ENCODE results near the gene RBM38. TPM values are rescaled to one million over a fixed set of nuclear protein-coding genes. Genes with fewer than 3 reads are reported as not detected.

RBM38 gene
- total RNA-seq (10 to 100 TPM; 20.0 to 77.6 (median 39.3) TPM), polyA plus RNA-seq (10 to 100 TPM in 1 of 2 donors, 1 to 10 TPM in 1; 6.3 to 36.6 TPM)
- long read RNA-seq, donor 1, transcript RBM38-203 (4 exons, 2,382 nt): major isoform, 9 of 89 reads
- long read RNA-seq, donor 1, transcript RBM38-205 (3 exons, 686 nt): minor isoform, 5 of 89 reads
- long read RNA-seq, donor 1, partial matches to known transcripts: 23 of 89 reads
- long read RNA-seq, donor 1, other reads (novel, unspliced or antisense): 51 of 89 reads
- long read RNA-seq, donor 2, transcript RBM38-203 (4 exons, 2,382 nt): major isoform, 23 of 37 reads
- long read RNA-seq, donor 2, partial matches to known transcripts: 13 of 37 reads
- long read RNA-seq, donor 2, other reads (novel, unspliced or antisense): 0 of 37 reads
- long read RNA-seq, donor 3, transcript RBM38-203 (4 exons, 2,382 nt): major isoform, 54 of 143 reads
- long read RNA-seq, donor 3, transcript RBM38-205 (3 exons, 686 nt): minor isoform, 16 of 143 reads
- long read RNA-seq, donor 3, partial matches to known transcripts: 11 of 143 reads
- long read RNA-seq, donor 3, other reads (novel, unspliced or antisense): 61 of 143 reads

DNA sequence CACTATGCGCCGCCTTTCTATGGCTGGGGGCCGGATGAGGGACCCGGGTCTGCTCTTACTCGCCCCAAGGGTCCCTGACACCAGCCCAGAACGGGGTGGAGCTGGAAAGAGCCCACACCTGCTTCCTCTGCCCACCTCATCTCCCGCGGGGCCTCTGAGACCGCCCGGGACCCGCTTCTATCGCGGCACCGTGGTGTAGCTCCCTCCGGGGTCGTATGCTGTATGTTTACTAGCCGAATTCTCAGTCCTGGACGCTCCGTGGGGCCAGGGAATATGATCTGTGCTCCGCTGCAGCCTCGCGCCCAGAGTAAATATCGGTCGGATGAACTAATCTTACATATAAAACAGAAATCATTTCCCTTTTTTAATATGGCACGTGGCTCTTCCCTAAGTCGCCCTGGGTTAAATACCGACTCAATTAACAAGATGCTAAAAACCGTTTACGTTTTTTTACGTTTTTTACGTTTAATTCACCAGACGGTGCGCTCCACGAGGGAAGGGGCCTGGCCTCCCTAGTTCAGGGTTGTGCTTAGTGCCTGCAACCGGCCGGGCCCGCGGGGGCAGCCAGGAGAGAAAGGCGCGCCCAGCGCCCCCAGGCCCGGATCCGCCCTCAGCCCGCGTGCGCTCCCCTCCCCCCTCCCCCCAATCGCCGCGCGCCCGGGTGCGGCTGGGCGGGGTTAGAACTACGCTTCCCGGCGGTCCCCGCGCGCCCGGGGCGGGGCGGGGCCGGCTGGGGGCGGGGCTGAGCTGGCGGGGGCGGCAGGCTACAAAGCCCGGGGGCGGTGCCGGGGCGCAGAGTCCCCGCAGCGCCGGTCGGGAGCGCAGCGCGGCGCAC lies at the start of gene RBM38:
Gene RBM38, plus strand, starts transcription at position 793 of the 835 bp plus-strand sequence. CDS start 186 bp downstream, outside the sequence.
- WGBS, 3 donors: 25 to 49% (median 41%) methylated on average over 45 to 78 of the region's 78 CpGs
- DNase-seq: peak; percentile 70 to 83 (median 81)
- Histone ChIP-seq H3K27ac (peak within 1 kb of the TSS; percentile 65 to 84), H3K4me3 (peak within 1 kb of the TSS; percentile 85), H3K9me3 (no peaks in the 10 kb centered on the region), H3K4me1 (ENCODE audit: insufficient read depth) (peaks cover 23% of the 10 kb centered on the region), H3K27me3 (no peaks in the 10 kb centered on the region), H3K36me3 (no peaks in the 10 kb centered on the region)
- intact Hi-C loops (cut with DNase I): loop anchor here in 2 of 4 donors (2.0 to 10.0 kb wide), 2 partner anchors 50 to 204 kb away; no protein-coding TSS in a partner anchor
- TF ChIP-seq, protein P1, sequence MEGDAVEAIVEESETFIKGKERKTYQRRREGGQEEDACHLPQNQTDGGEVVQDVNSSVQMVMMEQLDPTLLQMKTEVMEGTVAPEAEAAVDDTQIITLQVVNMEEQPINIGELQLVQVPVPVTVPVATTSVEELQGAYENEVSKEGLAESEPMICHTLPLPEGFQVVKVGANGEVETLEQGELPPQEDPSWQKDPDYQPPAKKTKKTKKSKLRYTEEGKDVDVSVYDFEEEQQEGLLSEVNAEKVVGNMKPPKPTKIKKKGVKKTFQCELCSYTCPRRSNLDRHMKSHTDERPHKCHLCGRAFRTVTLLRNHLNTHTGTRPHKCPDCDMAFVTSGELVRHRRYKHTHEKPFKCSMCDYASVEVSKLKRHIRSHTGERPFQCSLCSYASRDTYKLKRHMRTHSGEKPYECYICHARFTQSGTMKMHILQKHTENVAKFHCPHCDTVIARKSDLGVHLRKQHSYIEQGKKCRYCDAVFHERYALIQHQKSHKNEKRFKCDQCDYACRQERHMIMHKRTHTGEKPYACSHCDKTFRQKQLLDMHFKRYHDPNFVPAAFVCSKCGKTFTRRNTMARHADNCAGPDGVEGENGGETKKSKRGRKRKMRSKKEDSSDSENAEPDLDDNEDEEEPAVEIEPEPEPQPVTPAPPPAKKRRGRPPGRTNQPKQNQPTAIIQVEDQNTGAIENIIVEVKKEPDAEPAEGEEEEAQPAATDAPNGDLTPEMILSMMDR (IDR thresholded peaks at IDR 0.05): no peak
- TF ChIP-seq EP300 (IDR thresholded peaks at IDR 0.05): no peak
- no peak for TF ChIP-seq POLR2A (IDR thresholded peaks at IDR 0.05)

DNA sequence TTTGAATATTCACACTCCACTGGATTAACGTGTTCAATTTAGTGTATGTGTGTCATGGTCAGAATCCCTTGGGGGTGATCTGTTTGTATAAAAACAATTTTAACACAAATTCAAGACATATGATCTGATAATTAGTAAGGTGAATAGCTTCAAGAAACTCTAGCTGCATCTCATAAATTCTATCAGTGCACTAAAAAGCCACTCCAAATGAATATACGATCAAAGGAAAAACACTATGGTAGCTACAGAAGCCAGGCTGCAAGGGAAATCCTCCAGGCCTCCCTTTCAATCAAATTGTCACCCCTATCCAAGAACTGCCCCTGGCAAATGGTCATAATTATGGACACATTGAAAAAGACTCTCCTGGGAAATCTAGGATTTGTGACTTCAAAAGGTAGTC lies 49.5 kb upstream of the RBM38 start:
- Histone ChIP-seq H3K4me1 (ENCODE audit: insufficient read depth) (no peaks in the 10 kb centered on the region), H3K4me3 (no peak overlapping the region), H3K9me3 (no peaks in the 10 kb centered on the region), H3K36me3 (no peaks in the 10 kb centered on the region), H3K27ac (no peak overlapping the region), H3K27me3 (no peaks in the 10 kb centered on the region)
- no peak for DNase-seq
- TF ChIP-seq, protein P1 (IDR thresholded peaks at IDR 0.05): no peak
- TF ChIP-seq POLR2A (IDR thresholded peaks at IDR 0.05) (no peak), EP300 (IDR thresholded peaks at IDR 0.05) (no peak)
- WGBS, 3 donors: 56 to 75% (median 59%) methylated on average over 2 of the region's 2 CpGs
- intact Hi-C loops (cut with DNase I): loop anchor here in 1 of 4 donors (10.0 kb wide), 1 partner anchor 787 kb away; no protein-coding TSS in a partner anchor

DNA sequence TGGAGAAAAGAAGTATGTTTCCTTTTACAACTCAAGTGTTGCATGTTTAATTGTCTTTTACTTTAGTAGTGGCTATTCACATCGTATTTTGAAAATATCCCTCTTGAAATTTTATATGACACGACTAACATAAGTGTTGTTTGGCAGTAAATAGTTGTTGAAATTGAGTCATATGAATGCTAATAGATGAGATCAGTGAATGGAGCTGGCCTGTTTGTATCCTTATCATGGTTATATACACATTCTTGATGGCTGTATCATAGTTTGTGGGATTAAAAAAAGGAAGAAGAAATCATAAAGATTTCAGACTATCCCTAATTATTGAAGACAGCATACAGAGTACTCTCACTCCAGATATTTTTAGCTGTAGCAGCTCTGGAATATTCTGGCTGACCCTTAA lies 48.4 kb upstream of the RBM38 start:
- no peaks in the 10 kb centered on the region for H3K36me3 ChIP-seq
- no peaks in the 10 kb centered on the region for H3K27me3 ChIP-seq
- 37 to 53% (median 52%) methylated on average over 2 of the region's 2 CpGs for WGBS, 3 donors
- H3K4me1 ChIP-seq (ENCODE audit: insufficient read depth): no peaks in the 10 kb centered on the region
- no peak overlapping the region for H3K27ac ChIP-seq
- TF ChIP-seq EP300 (IDR thresholded peaks at IDR 0.05): no peak
- TF ChIP-seq POLR2A (IDR thresholded peaks at IDR 0.05): no peak
- TF ChIP-seq, protein P1 (IDR thresholded peaks at IDR 0.05): no peak
- H3K4me3 ChIP-seq: no peak overlapping the region
- no peak for DNase-seq
- H3K9me3 ChIP-seq: no peaks in the 10 kb centered on the region
- intact Hi-C loops (cut with DNase I): loop anchor here in 1 of 4 donors (10.0 kb wide), 1 partner anchor 788 kb away; no protein-coding TSS in a partner anchor

DNA sequence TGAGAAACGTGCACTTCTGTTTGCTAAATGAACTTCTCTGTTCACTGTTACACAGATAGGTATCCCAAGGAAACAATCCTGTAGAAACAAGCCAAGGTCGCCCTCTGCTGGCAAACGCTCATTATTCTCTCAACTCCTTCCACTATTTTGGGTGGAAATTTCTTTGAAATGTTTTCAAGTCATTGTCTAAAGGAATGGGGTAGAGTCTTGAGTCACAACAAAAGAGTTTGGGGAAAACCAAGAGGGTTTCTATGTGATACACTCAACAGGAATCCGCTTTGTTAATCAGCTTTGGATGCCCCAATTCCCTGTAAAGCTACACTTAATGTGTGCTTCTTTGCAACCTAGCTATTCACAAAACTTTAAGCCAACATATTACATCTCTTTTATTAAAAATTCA lies 44.7 kb upstream of the RBM38 start:
- Histone ChIP-seq H3K36me3 (no peaks in the 10 kb centered on the region), H3K27ac (no peak overlapping the region), H3K9me3 (no peaks in the 10 kb centered on the region), H3K27me3 (no peaks in the 10 kb centered on the region), H3K4me3 (no peak overlapping the region), H3K4me1 (ENCODE audit: insufficient read depth) (no peaks in the 10 kb centered on the region)
- WGBS, 3 donors: 0 to 1% (median 0%) methylated on average over 4 of the region's 4 CpGs
- TF ChIP-seq POLR2A (IDR thresholded peaks at IDR 0.05): no peak
- TF ChIP-seq, protein P1 (IDR thresholded peaks at IDR 0.05): peak; percentile 39 to 69 (median 42)
- intact Hi-C loops (cut with DNase I): loop anchor here in 1 of 4 donors (5.0 to 10.0 kb wide), 2 partner anchors 254 to 792 kb away; no protein-coding TSS in a partner anchor
- DNase-seq: peak; percentile 61 to 82 (median 76)
